CD1c-positive myeloid dendritic cell (primary cell): ENCODE measurements around the gene VAV1.
"Not testable (repeated sequence)": the region's sequence is repeated elsewhere in the genome, so short reads cannot be mapped to it uniquely, and the experiment has no call there.

ENCODE experiments used
- DNase-seq: peaks from one replicate; pipeline ENCODE4 v3.0.0-alpha.2; 2016; ENCODE audit errors: extremely low spot score

VAV1 gene

DNA sequence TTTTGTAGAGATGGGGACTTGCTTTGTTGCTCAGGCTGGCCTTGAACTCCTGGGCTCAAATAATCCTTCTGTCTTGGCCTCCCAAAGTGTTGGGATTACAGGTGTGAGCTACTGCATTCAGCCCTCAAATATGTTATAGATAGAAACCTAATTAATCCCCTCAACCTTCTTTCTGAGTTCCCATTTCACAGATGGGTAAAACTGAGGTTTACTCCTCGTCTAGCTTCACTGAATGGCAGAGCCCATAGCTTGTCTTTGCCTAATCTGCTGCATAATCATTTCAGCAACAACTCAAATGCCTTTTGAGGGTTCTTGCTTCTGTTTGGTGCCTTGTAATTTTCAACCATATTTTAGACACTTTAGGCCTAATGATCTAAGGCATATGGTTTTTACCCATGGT is 78.9 kb downstream of the VAV1 start:
- DNase-seq: no peak

DNA sequence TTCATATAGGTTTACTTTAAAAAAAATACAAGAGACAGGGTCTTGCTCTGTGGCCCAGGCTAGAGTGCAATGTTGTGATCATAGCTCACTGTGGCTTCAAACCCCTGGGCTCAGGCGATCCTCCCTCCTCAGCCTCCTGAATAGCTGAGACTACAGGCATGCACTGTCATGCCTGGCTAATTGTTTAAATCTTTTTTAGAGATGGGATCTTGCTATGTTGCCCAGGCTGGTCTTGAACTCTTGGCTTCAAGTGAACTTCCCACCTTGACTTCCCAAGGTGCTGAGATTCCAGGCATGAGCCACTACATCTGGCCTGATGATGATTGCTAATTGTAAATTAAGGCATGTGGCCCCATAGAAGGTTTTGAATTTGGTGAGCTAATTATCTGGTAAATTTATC is 79.5 kb downstream of the VAV1 start:
- DNase-seq: no peak

DNA sequence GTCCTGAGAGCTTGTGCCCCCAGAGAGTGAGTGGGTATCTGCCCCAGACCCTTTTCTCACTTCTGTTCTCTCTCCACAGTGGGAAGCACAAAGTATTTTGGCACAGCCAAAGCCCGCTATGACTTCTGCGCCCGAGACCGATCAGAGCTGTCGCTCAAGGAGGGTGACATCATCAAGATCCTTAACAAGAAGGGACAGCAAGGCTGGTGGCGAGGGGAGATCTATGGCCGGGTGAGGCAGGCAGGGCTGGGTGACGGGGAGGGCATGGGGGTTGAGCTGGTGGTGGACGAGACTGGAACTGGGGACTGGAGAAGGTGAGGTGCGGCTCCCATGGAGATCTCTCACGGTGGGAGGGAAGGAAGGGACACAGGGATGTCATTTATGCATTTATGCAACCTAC is 81.4 kb downstream of the VAV1 start:
- DNase-seq: no peak

DNA sequence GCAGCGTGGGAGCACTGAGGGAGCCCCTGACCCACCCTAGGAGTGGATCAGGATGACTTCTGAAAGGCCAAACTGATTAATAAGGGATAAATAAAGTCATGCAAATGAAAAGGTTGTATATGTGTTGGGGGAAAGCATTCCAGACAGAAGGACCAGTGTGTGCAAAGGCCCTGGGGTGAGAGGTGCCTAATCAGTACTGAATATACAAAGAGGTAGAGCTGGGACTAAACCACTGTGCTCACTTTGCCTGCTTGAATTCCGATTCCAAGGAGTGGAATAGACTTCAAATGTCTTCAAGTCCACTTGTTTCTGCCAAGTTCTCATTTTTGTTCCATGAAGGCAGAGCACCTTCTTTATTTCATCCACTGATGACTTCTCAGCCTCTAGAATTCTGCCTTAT is 82.2 kb downstream of the VAV1 start:
- DNase-seq: no peak

DNA sequence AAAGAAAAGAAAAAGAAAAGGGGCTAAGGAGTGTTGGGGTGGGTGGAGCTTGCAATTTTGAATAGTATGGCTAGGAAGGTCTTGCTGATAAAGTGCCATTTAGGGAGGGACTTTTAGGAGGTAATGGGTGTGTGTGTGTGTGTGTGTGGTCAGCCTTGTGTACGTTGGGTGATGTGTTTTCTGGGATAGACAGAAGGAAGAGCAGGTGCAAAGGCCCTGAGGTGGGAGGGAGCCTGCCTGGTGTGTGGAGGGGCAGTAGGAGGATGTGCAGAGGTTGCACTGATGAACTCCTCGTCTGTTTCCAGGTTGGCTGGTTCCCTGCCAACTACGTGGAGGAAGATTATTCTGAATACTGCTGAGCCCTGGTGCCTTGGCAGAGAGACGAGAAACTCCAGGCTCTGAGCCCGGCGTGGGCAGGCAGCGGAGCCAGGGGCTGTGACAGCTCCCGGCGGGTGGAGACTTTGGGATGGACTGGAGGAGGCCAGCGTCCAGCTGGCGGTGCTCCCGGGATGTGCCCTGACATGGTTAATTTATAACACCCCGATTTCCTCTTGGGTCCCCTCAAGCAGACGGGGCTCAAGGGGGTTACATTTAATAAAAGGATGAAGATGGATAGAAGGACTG is 84.4 kb downstream of the VAV1 start:
- DNase-seq: no peak

DNA sequence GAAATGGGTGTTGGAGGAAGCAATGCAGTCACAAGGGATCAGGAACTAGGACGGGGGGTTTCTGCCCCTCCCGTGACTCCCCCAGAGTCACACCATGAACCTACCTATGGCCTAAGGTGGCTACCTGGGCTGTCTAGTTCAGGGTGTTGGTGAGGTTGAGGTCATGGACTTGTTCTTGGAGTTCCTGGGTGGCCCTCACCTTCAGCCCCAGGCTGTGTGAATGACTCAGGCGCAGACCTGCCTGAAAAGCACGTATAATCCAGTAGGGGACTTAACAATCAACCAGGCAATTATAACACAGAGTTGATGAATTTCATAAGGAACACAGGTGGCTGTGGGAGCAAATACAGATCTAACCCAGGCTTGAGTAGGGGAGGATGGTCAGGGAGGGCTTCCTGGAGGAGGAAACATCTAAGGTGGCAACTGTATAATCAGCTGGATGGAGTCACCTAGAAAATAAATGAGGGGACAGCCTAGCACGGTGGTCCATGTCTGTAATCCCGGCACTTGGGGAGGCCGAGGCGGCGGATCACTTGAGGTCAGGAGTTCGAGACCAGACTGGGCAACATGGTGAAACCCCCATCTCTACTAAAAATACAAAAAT is 89.3 kb downstream of the VAV1 start:
- no peak for DNase-seq

DNA sequence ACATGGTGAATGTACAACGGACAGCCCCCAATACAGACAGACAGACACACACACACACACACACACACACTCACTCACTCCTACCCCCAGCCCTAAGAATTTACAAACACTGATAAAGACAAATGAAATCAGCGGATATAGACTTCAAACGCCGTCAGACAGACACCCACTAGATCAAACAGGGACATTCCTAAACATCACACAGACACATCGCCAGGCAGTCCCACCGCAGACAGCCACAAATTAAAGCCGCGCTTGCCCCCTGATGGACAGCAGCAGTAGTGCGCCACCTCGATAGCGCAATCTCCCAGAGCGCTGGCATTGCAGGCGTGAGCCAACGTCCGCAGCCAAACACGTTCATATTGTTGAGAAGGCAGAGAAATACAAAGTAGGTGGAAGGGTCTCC is 90.2 kb downstream of the VAV1 start:
- DNase-seq: peak; percentile 92

DNA sequence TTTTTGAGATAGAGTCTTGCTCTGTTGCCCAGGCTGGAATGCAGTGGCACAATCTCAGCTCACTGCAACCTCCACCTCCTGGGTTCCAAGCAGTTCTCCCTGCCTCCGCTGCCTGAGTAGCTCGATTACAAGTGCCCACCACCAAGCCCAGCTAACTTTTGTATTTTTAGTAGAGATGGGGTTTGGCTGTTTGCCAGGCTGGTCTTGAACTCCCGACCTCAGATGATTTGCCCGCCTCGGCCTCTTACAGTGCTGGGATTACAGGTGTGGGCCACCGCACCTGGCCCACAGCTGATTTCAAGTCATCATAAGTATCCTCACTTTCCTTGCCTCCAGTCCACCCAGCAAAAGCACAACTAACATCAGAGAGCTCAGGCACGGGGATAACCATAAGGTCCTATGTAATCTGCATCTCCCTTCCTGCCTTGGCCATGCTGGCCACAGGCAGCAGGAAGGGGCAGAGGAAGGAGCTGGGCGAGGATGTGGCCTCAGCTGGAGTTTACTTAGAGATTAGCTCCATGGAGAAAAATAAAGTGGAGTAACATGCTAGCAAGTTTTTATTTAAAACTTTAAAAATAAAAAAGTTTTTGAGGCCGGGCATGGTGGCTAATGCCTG is 91.9 kb downstream of the VAV1 start:
- no peak for DNase-seq

DNA sequence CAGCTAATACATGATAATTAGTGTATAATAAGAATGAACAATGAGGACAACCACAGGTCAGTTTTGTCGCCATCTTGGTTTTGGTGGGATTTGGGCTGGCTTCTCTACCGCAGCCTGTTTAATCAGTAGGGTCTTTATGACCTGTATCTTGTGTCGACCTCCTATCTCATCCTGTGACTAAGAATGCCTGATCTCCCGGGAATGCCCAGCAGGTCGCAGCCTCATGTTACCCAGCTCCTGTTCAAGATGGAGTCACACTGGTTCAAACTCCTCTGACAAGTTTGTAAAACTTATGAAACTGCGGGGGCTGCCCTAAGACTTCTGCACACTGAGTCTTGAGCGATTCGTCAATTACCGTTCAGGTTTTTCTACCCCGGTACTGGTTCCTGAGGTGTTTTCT is 93.3 kb downstream of the VAV1 start:
- no peak for DNase-seq

DNA sequence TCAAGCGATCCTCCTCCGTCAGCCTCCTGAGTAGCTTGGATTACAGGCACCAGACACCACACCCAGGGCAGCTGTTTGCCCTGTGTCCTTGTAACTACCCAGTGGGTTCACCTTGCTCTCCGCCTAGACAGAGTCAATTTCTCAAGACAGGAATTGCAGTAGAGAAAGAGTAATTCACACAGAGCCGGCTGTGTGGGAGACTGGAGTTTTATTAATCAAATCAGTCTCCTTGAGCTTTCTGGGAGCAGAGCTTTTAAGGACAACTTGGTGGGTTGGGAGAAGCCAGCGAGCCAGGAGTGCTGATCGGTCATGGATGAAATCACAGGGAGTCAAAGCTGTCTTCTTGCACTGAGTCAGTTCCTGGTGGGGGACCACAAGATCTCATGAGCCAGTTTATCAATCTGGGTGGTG is 94.2 kb downstream of the VAV1 start:
- no peak for DNase-seq

DNA sequence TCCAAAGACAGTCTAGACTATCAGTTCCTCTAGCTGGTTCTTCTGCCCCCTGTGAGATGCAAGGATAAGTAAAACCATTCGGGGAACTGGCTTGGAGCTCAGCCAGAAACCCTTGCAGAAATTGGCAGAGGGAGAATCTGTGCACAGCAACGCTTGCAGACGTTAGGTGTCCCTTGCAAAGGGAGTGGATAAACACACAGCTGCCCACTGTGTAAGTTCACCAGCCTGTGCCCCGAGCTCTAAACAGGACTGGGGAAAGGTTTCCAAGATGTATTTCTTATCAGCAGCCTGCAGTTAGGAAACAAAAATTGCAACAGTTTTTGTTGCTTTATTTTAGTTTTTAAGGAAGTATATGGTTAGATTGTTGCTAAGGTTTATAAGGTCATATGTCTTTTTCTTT is 95.8 kb downstream of the VAV1 start:
- DNase-seq: peak; percentile 63

DNA sequence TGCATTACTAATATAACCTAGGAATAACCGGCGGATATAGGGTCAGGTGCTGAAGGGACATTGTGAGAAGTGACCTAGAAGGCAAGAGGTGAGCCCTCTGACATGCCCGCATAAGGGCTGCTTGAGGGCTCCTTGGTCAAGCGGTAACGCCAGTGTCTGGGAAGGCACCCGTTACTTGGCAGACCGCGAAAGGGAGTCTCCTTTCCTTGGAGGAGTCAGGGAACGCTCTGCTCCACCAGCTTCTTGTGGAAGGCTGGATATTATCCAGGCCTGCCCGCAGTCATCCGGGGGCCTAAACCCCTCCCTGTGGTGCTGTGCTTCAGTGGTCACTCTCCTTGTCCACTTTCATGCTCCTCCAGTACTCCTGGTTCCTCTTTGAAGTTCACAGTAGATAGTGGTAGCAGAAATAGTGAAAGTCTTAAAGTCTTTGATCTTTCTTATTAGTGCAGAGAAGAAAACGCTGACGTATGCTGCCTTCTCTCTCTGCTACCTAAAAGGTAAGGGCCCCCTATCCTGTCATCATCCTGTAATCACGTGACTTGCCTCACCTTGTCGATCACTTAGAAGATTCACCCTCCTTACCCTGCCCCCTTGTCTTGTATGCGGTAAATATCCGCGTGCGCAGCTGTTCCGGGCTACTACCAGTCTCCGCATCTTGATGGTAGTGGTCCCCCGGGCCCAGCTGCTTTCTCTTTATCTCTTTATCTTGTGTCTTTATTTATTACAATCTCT is 96.8 kb downstream of the VAV1 start:
- DNase-seq: not testable (repeated sequence)

DNA sequence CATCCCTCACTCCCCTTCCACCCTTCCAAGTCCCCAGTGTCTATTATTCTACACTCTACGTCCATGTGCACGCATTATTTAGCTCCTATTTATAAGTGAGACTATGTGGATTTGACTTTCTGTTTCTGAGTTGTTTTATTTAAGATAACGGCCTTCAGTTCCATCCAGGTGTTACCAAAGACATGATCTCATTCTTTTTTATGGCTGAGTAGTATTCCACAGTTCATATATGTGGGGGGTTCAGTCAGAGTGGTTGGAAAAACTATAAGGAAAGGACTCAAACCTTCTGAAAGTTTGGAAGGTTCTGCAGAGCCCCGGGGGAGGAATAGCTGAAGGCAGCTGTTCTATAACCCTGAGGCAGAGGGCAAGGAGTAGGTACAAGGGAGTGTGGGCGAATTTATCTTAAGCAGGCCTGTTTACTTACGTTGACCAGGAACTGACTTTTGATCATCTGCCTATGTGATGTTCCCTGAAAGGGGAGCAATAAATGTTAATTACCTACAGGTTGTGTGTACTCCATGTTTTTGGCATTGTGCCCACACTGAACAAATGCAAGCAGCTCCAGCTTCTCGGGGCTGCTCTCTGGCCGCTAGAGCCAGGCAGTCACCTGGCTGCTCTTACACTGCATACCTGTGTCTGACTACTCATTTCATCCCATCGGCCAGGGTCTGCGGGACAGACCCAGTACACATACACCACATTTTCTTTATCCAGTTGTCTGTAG is 101.4 kb downstream of the VAV1 start:
- no peak for DNase-seq

DNA sequence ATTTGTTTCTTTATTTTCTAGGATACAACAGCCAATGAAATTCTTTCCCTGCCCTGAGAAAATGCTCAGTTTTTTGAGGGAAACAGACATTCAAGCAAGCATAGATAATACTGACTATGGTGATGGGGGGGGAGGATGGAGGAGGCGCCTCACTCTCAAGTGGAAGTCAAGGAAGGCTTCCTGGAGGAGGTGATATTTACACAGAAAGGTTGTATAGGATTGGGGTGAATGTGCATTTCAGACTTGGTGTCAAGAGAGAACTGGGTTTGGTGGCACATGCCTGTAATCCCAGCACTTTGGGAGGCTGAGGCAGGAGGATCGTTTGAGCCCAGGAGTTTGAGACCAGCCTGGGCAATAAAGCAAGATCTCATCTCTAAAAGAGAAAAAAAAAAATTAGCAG is 102.7 kb downstream of the VAV1 start:
- no peak for DNase-seq

DNA sequence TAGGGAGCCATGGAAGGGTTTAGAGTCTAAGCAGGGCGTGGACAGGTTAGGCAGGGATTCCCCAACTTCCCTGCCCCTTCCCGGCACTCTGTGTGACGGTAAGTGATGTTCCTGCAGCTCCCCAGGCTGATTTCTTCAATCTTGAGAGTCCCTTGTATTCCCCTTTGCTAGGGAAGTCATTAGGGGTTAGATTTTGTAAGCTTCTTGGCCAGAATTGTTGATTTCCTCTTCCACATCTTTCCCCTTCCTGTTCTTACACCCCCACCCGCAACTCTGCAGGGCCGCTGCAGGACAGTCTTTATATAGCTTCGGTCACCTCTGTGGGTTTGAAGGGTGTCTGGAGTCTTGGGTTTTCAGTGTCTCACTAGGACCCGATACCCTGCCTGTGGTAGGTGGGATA is 104.2 kb downstream of the VAV1 start:
- peak; percentile 42 for DNase-seq

DNA sequence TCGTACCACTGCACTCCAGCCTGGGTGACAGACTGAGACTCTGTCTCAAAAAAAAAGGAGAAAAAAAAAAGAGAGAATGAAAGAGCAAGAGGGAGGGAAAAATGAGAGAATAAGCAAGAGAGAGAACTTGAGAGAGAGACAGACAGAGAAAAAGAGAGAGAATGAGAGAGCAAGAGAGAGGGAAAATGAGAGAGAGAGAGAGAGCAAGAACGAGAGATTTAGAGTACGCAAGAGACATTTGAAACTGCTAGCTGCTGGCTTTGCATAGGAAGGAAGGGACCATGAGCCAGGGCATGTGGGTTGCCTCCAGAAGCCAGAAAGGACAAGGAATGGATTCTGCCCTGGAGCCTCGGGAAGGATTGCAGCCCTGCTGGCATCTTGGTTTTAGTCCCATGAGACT is 105.3 kb downstream of the VAV1 start:
- DNase-seq: no peak

DNA sequence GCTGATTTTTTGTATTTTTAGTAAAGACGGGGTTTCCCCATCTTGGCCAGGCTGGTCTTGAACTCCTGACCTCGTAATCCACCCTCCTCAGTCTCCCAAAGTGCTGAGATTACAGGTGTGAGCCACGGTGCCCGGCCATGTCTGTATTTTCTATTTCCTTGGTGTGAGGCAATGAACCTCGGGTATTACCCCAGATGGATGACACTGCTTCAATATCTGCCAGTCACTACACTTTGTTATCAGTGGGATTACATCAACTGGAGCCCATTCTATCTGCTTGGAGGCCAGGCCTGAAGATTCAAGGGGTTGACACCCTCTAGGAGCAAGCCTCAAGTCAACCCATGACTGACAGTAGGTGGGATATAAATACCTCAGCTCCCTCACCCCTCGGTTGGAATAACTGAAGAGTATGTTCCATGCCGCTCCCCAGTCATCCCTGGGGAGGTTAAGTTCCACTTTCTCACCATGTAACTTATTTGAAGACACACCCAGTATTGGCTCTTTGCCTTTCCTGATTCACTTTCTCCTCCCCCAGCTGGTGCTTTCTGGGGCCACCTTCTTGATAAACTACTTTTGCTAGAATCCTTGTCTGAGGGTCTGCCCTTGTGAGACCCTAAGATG is 113.9 kb downstream of the VAV1 start:
- no peak for DNase-seq

DNA sequence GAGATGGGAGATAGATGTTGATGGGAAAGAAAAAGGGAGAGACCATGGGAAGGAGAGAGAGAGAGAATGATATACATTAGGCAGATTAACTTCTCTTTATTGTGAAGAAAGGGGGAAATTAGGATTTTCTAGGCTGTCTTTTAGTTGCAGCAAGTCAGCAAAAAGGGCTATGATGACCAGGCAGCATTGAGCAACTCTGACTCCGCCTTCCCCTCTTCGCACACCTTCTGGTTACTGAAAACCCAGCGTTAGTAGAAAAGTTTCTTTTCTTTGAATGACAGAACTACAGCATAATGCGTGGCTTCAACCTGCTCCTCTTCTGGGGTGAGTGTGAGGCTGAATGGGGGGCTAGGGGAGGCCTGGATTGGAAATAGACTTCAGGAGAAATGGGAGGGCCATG is 114.8 kb downstream of the VAV1 start, which contains the start of gene ADGRE1:
Gene ADGRE1, plus strand, starts transcription at position 264 of the 400 bp plus-strand sequence. Its CDS starts 30 bp downstream, at position 294.
- DNase-seq: peak; percentile 51

DNA sequence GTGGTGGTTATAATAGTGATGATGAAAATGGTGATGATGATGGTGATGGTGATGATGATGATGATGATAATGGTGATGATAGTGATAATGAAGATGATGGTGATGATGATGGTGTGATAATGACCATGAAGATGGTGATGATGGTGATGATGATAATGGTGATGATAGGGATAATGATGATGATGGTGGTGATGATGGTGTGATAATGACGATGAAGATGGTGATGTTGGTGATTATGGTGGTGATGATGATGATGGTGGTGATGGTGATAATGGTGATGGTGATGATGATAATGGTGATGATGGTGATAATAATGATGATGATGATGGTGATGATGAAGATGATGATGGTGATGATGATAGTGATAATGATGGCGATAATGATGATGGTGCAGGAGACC is 116.5 kb downstream of the VAV1 start:
- DNase-seq: no peak

DNA sequence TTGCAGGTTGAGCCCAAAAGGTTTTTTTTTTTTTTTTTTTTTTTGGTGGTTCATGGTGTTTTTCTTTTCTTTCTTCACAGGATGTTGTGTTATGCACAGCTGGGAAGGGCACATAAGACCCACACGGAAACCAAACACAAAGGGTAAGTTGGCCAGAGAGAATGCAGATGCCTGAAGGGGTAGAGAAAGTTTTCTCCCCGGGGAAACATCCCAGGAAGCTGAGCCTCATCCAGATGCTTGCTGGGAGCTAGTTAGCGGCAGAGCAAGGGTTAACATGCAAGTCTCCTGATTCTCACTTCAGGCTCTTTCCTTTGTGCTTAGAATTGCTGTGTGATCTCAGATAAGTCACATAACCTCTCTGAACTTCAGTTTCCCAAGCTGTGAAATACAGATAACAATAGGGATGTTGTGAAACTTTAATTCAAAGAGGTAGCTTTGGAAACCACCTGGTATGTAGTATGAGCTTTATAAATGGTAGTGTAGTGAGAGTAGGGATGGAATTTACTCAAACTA is 117.9 kb downstream of the VAV1 start:
- no peak for DNase-seq

DNA sequence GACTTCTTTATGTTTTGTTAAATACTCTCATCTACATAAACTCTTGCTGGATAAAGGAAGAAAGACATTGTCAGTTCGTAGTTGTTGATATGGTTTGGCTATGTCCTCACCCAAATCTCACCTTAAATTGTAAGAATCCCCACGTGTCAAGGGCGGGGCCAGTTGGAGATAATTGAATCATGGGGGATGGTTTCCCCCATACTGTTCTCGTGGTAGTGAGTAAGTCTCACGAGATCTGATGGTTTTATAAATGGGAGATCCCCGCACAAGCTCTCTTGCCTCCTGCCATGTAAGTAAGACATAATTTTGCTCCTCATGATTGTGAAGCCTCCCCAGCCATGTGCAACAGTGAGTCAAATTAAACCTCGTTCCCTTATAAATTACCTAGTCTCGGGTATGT is 118.4 kb downstream of the VAV1 start:
- no peak for DNase-seq
